ENCODE measurements around the gene CIC.

CIC gene

DNA sequence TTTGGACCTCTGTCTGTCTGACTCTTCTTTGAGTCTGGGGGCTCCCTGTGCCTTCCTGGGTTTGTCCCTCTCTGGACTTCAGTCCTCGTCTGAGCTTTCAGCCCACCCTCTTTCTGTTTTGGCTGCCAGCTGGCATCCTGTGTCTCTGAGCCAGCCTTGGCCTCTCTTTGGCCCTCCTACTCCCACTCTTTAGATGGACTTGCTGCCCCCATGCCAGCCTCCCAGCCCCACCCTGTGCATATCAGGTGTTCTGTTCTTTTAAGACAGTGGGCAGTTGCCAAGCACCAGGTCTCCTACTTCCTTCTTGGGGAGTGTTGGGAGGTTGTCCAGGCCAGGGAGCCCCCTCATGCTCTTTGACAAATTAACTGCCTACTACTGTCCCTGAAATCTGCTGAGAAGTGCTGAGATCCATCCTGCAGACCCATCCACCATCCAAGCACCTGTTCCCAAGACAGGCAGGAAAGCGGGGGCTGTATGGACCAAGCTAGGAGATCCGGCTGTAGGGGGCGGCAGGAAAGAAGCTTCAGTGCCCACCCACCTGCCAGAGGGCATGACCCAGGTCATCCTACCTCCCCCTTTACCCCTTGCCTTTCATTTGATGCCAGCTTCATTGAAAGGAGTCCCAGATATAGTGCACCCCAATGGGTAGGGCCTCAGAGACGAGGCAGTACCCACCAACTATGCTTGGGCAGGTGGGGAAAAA is 9.6 kb downstream of the CIC start:
- DNase-seq: no peak

DNA sequence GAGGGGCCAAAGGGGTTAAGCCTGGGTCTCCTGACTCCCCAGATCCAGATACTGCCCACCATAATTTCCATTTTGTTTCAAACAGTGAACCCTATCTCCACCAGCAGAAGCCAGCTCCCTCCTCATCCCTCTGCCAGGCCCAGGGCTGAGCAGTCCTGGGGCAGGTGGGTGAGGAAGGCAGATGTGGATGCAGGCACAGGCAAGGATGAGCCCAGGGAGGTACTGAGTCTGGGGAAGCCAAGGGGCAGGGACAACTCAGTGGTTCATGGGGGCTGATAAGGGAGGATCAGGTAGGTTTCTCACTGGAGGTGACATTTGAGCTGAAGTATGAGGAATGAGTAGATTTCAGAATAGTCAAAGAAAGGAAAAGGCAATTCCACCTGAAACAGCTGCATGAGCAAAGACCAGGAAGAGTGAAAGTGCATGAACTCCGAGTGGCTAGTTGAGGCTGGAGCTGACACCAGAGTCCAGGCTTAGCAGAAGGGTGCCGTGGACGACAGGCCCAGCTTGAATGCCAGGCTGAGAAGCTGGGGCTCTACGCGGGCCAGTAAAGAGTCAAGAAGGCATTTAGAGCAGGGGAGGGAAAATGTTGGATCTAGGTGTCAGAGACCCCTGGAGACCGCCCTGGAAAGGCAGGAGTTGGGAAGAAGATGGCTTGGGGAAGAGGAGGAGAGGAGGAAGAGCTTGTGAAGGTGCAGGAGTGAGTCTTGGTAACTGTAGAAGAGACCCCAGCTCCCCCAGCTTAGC is 10.3 kb downstream of the CIC start:
- DNase-seq: no peak

DNA sequence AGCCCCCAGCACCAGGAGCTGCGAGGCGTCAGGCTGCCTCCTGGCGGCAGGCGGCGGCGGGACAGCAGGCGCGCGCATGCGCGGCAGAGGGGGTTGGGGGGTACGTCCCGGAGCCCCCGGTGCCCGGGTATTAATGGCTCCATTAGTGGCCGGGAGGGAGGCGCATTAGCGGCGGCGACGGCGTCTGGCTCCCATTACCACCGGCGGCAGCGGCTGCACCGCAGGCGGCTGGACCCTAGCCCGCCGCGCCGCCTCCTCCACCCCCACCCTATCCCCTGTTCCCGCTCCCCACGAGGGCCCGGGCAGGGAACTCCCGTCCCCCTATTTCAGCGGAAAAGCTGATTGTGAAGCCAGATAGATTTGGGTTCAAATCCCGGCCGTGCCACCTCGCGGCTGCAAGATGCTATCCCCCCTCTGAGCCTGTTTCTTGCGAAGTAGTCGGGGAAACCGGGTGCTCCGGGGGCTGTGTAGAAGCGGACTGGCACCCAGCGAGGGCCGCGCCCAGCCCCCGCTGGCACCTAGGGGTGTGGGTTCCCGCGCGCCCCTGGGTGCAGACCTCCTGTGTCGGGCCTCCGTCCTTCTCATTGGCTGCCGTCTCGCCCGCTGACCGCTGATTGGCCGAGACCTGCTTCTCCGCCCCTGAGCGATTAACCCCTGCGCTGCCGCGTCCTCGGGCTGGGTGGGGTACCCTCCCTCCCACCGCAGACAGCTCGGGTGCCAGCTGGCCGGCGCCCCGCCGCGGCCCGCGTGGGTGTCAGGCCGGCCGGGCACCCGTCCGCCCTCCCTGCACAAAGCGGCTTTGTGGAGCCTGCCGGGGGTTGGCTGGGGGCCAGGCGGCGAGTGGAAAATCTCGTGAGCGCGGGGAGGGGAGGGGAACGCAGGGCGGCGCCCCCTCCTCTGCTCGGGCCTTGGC is 11.1 kb downstream of the CIC start:
- DNase-seq: peak; percentile 93

DNA sequence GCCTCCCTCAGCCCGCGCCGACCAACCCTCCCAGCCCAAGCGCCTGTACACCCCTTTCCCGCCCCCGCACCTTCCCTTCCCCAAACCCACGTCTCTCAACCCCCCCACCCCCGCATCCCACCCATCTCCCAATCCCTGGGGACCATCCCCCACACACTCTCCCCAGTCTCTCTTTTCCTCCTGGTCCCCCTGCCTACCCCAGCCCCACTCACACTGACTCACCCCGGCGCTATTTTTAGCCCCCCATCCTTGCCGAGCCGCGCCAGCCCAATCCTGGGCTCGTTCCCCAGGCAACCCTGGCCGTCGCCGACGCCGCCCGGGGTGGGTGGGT is 11.7 kb downstream of the CIC start:
- peak; percentile 60 for DNase-seq

DNA sequence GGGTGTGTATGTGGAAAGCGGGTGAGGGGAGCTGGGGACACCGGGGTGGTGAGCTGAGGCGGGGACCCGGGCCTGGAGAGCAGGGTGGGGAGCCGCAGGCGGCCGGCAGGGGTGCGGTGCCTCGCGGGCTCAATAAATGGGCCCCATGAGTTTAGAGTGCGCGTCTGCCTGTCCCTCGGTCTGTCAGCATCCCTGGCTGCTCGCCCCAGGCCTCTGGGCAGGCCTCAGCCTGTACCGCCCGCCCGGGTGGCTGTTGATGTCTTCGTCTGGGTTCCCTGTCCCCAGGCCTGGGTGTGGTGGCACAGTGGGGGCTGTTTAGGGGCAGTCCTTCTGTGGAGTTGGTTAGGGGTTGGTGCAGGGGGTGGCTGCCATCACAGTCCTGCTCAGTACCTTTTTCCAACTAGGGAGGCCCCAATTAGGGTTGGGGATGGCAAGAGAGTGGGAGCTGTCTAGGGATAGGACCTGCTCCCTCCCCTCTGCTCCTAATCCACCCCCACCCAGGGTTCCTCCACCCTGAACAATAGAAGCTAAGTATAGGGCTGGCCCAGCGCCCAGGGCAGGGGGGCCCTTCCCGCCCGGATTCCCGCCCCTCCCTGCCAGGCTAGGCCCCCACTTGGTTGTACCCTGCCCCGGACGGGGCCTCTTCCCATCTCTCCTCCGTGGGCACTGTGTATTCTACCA is 12.2 kb downstream of the CIC start:
- DNase-seq: peak; percentile 46

DNA sequence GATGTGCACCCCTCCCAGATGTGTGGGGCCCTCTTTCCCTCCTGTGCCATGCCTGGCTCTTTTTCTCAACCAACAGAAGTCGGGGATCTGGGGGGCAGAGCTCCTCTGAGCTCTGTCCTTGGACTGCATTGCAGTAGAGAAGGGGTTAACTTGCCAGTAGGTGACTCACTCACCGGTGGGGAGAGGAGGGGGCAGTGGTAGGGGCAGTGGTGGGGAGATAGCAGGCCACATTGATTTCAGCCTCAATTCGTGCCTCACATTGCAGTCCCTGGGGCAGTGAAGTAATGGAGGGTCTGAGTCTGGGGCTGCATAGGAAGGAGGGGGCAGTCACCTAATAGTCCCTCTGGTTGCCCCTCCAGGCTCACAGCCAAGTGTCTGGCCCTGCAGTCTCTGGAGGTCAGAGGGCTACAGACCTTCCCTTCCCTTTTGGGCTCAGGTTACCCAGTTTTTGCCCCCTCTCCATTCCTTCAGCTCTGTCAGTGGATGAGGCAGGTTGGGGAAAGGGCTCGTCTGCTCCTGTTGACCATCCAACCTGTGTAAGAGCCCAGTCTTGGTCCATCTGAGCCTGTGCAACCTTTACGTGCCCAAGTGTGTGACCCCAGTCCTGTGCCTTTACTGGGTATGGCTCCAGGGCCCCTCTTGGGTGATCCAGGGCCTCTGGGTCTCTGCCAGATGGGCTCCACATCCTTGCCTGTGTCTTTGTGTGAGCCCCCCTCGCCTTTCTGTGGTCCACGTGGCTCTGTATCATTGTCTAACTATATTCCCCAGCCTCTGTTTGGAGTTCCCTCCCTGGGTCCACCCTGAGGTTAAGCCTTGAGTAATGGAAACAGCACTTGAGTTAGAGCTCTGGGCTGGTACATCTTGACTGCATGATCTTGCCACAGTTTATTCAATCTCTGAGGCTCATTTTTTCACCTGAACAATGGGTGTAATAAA is 13.0 kb downstream of the CIC start:
- DNase-seq: no peak

DNA sequence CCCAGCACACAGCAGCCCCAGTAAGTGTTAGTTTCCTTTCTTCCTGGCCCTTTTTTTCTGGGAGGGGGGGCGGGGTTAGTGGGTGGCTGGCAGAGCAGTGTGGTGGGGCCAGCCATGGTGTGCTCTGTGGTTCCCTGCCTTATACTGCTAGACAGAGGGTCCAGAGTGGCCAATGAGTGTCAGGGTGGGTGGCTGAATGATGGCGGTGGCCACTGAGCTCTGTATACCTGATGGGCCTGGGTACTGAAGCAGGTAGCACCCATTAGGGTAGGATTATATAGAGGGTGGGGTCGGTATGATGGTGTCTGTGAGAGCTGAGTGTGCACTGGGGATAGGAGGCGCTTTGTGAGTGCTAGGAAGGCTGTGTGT is 13.8 kb downstream of the CIC start:
- no peak for DNase-seq

DNA sequence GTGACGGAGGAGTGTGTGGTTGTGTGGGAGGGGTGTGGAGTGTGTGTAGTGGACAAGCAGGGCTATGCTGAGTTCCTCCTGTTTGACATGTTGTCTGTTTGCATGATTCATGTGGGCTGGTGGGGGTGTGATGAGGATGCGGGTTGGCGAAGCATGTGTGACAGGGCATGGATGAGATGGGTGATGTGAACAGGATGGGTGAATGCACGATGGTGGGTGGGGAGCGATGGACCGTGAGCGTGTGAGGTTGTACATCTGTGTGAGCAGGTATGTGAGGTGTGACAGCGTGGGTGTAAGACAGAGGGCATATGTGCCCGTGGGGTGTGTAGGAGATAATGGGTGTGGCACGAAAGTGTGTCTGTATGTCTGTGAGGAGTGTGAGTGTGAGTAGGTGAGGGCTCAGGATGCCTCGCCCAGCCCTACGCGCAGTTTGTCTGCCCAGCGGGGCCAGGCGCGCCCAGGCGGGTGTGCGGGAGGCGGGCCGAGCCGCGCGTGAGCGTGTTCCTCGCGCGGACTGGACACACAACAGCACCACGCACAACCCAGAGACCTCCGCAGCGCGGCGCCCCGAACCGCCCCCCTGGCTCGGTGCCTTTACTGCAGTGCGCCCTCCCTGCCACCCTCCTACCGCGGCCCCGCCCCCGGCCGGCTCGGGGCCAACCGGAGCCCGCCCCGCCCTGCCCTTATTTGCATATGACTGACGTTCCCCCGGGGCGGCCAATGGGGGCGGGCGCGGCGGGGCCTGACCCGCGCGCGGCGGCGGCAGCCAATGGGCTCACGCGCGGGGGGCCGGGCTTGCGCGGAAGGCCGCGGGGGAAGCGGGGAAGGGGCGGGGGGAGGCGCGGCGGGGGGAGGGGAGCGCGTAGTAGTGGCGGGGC is 14.4 kb downstream of the CIC start:
- DNase-seq: peak; percentile 95

- peak; percentile 85 for DNase-seq
Observed at GRCh38 chr19:42284066-42284501, 15.0 kb downstream of the CIC start.

DNA sequence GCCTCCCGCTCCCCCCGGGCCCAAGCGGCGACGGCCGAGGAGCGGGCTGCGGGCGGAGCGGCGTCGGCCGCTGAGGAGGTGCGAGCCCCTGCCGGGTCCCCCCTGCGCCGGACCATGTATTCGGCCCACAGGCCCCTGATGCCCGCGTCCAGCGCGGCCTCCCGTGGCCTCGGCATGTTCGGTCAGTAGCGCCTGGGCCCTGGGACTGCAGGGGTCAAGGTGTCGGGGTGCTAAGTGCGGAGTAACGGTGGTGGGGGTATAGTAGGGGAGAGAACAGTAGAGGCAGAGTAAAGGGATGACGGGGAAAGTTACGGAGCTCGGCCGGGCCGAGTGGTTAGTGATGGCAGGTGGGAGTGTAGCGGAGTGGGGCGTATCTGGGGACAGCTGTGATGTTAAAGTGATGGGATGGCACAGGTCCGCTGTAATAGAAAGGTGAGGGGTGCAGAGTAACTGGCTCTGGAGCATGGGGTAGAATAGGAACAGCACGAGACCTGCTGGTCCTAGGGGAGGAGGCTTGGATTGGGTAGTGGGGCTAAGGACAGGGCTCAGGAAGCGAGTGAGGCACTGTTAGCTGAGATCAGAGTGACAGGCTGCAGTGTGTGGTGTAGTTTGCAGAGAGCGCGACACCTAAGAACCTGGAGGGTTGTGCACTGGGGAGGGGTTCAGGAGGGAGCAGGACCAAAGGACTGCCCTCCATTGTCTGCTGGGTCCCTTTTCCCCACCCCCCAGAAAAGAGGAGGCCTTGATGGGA is 15.7 kb downstream of the CIC start:
- no peak for DNase-seq

- DNase-seq: no peak
Observed at GRCh38 chr19:42285541-42285941, 16.5 kb downstream of the CIC start.

- DNase-seq: no peak
Observed at GRCh38 chr19:42285988-42286348, 16.9 kb downstream of the CIC start.

GRCh38 chr19:42286349-42287016 is 17.4 kb downstream of the CIC start:
- no peak for DNase-seq

DNA sequence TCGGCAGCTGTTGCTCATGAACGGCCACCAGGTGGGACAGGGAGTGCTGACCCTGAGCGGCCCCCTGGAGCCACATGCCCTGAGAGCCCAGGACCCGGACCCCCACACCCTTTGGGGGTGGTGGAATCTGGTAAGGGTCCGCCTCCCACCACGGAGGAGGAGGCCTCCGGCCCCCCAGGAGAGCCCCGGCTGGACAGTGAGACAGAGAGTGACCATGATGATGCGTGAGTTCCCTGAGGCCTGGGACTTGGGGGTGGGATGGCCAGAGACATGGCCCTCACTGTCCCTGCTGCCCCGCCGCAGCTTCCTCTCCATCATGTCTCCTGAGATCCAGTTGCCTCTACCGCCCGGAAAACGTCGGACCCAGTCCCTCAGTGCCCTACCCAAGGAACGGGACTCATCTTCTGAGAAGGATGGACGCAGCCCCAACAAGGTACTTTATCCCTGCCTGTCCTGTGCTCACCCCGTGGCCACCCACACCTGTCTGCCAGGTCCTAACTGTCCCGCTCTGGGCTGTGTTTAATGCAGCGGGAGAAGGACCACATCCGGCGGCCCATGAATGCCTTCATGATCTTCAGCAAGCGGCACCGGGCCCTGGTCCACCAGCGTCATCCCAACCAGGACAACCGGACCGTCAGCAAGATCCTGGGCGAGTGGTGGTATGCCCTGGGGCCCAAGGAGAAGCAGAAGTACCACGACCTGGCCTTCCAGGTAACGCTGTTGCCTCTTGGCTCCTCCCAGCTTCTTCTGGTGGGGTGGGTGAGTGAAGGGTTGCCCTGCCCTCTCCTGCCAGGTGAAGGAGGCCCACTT is 18.2 kb downstream of the CIC start:
- no peak for DNase-seq

DNA sequence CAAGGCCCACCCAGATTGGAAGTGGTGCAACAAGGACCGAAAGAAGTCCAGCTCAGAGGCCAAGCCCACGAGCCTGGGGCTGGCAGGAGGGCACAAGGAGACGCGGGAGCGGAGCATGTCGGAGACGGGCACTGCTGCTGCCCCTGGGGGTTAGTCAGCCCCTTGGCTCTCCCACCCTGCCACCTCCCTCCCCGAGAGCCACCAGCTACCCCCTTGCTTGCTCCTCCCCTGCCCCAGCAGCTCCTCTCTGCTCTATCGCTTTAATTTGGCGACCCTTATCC is 18.7 kb downstream of the CIC start:
- no peak for DNase-seq

DNA sequence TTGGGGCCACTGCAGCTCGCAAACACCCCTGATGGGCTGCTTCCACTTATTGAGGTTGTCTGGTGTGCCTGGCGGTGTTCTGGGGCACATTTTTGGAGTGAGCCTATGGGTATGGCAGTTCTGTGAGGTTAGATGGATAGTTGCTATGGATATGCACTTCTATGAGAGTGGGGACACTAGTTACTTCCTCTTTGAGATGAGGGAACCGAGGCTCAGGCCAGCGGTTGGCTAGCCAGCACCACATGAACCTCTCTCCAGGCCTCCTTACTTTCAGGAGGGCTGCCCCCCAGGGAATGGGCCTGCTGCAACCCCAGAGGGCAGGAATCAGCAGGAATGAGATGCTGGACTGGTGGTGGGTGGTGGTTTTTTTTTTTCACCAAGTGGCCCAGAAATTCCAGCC is 19.3 kb downstream of the CIC start:
- no peak for DNase-seq

DNA sequence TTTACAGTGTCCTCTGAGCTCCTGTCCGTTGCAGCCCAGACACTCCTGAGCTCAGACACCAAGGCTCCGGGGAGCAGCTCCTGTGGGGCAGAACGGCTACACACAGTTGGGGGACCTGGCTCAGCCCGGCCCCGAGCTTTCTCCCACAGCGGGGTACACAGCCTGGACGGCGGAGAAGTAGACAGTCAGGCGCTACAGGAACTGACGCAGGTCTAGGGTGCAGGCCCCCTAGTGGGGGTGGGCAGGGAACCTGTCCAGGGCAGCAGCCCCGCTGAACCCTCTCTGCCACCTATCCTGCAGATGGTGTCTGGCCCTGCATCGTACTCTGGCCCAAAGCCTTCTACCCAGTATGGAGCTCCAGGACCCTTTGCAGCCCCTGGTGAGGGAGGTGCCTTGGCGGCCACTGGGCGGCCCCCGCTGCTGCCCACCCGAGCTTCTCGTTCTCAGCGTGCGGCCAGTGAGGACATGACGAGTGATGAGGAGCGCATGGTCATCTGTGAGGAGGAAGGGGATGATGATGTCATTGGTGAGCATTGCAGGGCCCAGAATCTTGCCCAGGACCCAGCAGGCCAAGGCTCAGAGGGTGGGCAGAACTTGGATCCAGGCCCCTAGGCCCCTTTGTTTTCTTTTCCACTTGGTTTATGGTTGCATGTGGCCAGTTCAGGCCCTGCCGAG is 20.0 kb downstream of the CIC start:
- no peak for DNase-seq

DNA sequence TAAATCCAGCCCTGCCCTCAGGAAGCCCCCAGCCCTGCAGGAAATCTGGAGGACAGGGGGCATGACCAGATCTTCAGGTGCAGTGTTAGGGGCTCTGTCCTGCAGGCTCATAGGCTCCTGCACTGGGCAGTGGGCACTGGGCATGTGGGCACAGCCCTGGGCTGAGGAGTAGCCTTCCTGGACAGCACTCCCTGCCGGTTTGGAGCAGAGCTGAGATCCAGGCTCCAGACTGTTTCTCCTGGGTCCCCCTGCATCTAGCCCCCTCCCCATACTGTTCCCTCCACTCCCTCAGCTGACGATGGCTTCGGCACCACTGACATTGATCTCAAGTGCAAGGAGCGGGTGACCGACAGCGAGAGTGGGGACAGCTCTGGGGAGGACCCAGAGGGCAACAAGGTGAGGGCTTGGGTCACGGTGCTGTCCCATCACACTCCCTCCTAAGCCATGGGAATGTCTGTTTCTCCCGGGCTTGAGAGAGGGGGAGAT is 20.5 kb downstream of the CIC start:
- no peak for DNase-seq

Measured in stimulated activated CD8-positive, alpha-beta memory T cell treated with anti-CD3 and anti-CD28 coated beads, Interleukin-4, amount 100 ng/mL, for 48 hours (primary cell).